ENCODE data around the gene CYTH1.

DNA sequence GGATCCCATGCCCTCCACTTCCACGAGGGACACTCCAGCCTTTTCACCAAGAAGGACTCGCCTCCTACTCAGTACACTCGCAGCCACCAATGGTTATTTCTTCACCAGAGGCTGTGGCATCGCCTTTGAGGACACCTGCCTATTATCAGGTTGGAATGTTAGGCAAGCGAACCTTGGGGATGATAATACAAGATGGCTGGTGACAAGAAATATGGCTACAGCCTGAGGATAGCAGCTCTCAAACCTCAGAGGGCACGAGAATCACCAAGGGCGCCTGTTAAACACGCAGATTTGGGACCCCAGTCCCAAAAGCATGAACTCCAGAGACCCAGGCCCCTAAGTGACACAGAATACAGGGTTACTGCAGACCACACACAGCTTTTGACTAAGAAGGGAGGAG is 58.1 kb downstream of the CYTH1 start:
- no peak for TF ChIP-seq EZH2 (IDR thresholded peaks at IDR 0.05; ENCODE audit: insufficient read depth, poor library complexity, severe bottlenecking)
- TF ChIP-seq EZH2phosphoT487 (IDR thresholded peaks at IDR 0.05; ENCODE audit: insufficient read depth, low read depth) = no peak

Data from GM23248 (cell line).